ENCODE results near the gene CRADD. TPM values are rescaled to one million over a fixed set of nuclear protein-coding genes. Genes with fewer than 3 reads are reported as not detected.

CRADD gene
- total RNA-seq, 2 experiments from 2014 or later, result 5.8 to 9.2 TPM

DNA sequence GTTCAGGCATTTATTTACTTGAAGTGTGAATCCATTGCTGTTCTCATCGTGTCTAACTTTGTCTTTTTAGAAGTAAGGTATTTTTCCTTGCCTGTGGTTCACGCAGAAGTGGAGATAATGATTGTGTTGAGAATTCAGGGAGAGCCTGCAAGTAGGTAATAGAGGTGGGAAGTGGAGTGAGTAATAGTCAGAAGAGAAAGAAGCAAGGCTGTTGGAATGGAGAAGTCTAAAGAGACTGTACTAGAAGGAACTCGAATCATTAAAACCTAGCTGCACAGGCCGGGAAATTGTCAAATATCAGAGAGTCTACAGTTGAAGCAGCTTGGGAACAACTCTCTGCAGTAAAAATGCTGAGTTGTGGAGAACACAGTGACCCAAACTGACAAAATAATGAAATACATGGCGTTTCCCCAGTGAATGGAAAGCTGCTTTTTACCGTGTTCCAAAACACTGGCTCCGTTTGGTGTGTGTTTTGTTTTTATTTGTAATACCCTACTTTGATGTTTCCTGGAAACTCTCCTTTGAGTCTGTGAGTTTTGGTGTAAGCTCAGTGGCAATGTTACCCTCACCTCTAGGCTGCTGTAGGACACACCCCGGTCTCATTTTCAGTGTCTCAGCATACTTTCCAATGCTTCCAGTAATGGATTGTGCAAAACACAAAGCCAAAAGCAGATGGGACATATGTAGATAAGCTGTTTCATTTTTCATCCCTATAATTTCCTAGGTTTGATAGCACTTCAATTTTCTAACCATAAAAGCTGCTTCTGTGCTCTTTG is 146.6 kb downstream of the CRADD start:
- Mint-ChIP-seq H3K4me3 (no peak overlapping the region), H3K27me3 (no peaks in the 10 kb centered on the region), H3K27ac (no peak overlapping the region), H3K4me1 (ENCODE audit: low read depth) (no peaks in the 10 kb centered on the region), H3K36me3 (ENCODE audit: low read depth) (no peaks in the 10 kb centered on the region), H3K9me3 (no peaks in the 10 kb centered on the region)
- POLR2A ChIA-PET, result no interaction called here
- Histone ChIP-seq H3K27me3 (ENCODE audit: control insufficient read depth in 1 of 2, insufficient read depth in 2 of 2, low read length in 2 of 2) (no peaks in the 10 kb centered on the region), H3K9me3 (ENCODE audit: control insufficient read depth in 1 of 2, insufficient read depth in 1 of 2, low read length in 2 of 2) (no peaks in the 10 kb centered on the region), H3K36me3 (ENCODE audit: insufficient read depth, low read length) (no peaks in the 10 kb centered on the region), H3K4me1 (ENCODE audit: insufficient read depth, low read length) (no peaks in the 10 kb centered on the region), H3K4me3 (ENCODE audit: low read length) (no peak overlapping the region), H3K27ac (ENCODE audit: low read depth in 1 of 2, low read length in 2 of 2) (no peak overlapping the region)
- no peak for DNase-seq
- no peak for ATAC-seq (ENCODE audit: poor library complexity)
- intact Hi-C loops (cut with DNase I, micrococcal nuclease), result no loop called here
- CTCF ChIA-PET, result interaction anchor here (0.7 kb wide), 1 partner anchor 732 kb away, joined by 5 read pairs; no protein-coding TSS in a partner anchor
- TF ChIP-seq, protein P1, sequence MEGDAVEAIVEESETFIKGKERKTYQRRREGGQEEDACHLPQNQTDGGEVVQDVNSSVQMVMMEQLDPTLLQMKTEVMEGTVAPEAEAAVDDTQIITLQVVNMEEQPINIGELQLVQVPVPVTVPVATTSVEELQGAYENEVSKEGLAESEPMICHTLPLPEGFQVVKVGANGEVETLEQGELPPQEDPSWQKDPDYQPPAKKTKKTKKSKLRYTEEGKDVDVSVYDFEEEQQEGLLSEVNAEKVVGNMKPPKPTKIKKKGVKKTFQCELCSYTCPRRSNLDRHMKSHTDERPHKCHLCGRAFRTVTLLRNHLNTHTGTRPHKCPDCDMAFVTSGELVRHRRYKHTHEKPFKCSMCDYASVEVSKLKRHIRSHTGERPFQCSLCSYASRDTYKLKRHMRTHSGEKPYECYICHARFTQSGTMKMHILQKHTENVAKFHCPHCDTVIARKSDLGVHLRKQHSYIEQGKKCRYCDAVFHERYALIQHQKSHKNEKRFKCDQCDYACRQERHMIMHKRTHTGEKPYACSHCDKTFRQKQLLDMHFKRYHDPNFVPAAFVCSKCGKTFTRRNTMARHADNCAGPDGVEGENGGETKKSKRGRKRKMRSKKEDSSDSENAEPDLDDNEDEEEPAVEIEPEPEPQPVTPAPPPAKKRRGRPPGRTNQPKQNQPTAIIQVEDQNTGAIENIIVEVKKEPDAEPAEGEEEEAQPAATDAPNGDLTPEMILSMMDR (IDR thresholded peaks at IDR 0.05), result no peak

GRCh38 chr12:93824514-93825500 is 147.6 kb downstream of the CRADD start:
- H3K4me1 Mint-ChIP-seq (ENCODE audit: low read depth), result no peaks in the 10 kb centered on the region
- H3K27me3 ChIP-seq (ENCODE audit: control insufficient read depth in 1 of 2, insufficient read depth in 2 of 2, low read length in 2 of 2), result no peaks in the 10 kb centered on the region
- H3K36me3 Mint-ChIP-seq (ENCODE audit: low read depth), result no peaks in the 10 kb centered on the region
- TF ChIP-seq, protein P1 (IDR thresholded peaks at IDR 0.05), result no peak
- H3K36me3 ChIP-seq (ENCODE audit: insufficient read depth, low read length), result no peaks in the 10 kb centered on the region
- no peak overlapping the region for H3K27ac Mint-ChIP-seq
- intact Hi-C loops (cut with DNase I, micrococcal nuclease), result no loop called here
- no peak overlapping the region for H3K27ac ChIP-seq (ENCODE audit: low read depth in 1 of 2, low read length in 2 of 2)
- H3K4me3 ChIP-seq (ENCODE audit: low read length), result no peak overlapping the region
- H3K9me3 Mint-ChIP-seq, result no peaks in the 10 kb centered on the region
- no peak for DNase-seq
- no peaks in the 10 kb centered on the region for H3K9me3 ChIP-seq (ENCODE audit: control insufficient read depth in 1 of 2, insufficient read depth in 1 of 2, low read length in 2 of 2)
- no peaks in the 10 kb centered on the region for H3K27me3 Mint-ChIP-seq
- CTCF ChIA-PET, result interaction anchor here (0.5 kb wide), 1 partner anchor 250 kb away, joined by 3 read pairs; no protein-coding TSS in a partner anchor
- H3K4me1 ChIP-seq (ENCODE audit: insufficient read depth, low read length), result no peaks in the 10 kb centered on the region
- no peak overlapping the region for H3K4me3 Mint-ChIP-seq
- ATAC-seq (ENCODE audit: poor library complexity), result no peak
- POLR2A ChIA-PET, result no interaction called here

DNA sequence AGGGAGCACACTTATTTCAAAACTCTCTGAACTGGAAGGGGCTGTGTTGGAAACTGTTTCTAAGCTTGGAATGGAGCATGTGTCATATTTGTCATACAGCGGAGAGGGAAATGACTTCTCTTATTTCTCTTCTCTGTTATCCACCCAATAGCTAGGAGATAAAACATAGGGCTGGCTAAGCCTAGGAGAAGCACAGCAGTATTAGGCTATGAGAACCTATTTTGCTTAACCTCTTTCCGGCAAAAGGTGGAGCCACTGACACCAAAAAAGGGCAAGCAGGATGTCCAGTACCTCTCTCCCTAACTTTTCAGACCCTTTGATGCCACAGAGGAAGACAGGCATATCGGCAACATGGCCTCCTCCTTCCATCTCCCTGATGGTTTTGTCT is 148.3 kb downstream of the CRADD start:
- intact Hi-C loops (cut with DNase I, micrococcal nuclease), result no loop called here
- no peaks in the 10 kb centered on the region for H3K9me3 ChIP-seq (ENCODE audit: control insufficient read depth in 1 of 2, insufficient read depth in 1 of 2, low read length in 2 of 2)
- Mint-ChIP-seq H3K4me1 (ENCODE audit: low read depth) (no peaks in the 10 kb centered on the region), H3K9me3 (no peaks in the 10 kb centered on the region), H3K27ac (no peak overlapping the region), H3K36me3 (ENCODE audit: low read depth) (no peaks in the 10 kb centered on the region), H3K27me3 (no peaks in the 10 kb centered on the region), H3K4me3 (no peak overlapping the region)
- TF ChIP-seq, protein P1 (IDR thresholded peaks at IDR 0.05), result no peak
- no peak overlapping the region for H3K27ac ChIP-seq (ENCODE audit: low read depth in 1 of 2, low read length in 2 of 2)
- CTCF ChIA-PET, result no interaction called here
- ATAC-seq (ENCODE audit: poor library complexity) (no peak), DNase-seq (no peak)
- H3K36me3 ChIP-seq (ENCODE audit: insufficient read depth, low read length), result no peaks in the 10 kb centered on the region
- H3K27me3 ChIP-seq (ENCODE audit: control insufficient read depth in 1 of 2, insufficient read depth in 2 of 2, low read length in 2 of 2), result no peaks in the 10 kb centered on the region
- no peaks in the 10 kb centered on the region for H3K4me1 ChIP-seq (ENCODE audit: insufficient read depth, low read length)
- H3K4me3 ChIP-seq (ENCODE audit: low read length), result no peak overlapping the region
- POLR2A ChIA-PET, result no interaction called here

Measured in CD4-positive, alpha-beta T cell (primary cell).